Testis (tissue), 2 donors: ENCODE measurements around the gene TNPO2.

ENCODE experiments used
- POLR2A ChIP-seq: fragments of 450-650 bp; IDR thresholded peaks from one replicate; pipeline ENCODE4 v1.6.1; 2017; ENCODE audit warnings: antibody characterized with exemption, mild to moderate bottlenecking, moderate library complexity
- TF ChIP-seq, protein P1 (sequence below), 3 experiments: fragments of 450-650 bp in 2 of 3; fragments of 200-600 bp in 1 of 3; sonication (generic) in 1 of 3; IDR thresholded peaks; one replicate each; pipeline ENCODE4 v1.5.1; 2016 to 2019; ENCODE audit warnings: antibody characterized with exemption in 3 of 3, mild to moderate bottlenecking in 2 of 3, moderate library complexity in 1 of 3

DNA sequence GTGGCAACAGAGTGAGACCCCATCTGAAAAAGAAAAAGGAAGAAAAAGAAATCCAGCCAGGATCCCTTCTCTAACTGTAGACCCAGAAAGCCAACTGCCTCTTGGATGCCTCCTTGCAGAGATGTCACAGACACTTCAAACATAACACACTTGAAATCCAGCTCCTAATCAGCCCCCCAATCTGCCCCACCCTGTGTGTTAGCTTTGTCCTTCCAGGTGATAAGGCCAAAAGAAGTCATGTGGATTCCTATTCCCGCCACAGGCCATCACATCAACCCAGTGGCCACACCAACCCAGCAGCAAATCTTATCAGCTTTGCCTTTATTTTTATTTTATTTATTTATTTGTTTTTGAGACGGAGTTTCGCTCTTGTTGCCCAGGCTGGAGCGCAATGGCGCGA is 36.0 kb upstream of the TNPO2 start:
- TF ChIP-seq, protein P1, sequence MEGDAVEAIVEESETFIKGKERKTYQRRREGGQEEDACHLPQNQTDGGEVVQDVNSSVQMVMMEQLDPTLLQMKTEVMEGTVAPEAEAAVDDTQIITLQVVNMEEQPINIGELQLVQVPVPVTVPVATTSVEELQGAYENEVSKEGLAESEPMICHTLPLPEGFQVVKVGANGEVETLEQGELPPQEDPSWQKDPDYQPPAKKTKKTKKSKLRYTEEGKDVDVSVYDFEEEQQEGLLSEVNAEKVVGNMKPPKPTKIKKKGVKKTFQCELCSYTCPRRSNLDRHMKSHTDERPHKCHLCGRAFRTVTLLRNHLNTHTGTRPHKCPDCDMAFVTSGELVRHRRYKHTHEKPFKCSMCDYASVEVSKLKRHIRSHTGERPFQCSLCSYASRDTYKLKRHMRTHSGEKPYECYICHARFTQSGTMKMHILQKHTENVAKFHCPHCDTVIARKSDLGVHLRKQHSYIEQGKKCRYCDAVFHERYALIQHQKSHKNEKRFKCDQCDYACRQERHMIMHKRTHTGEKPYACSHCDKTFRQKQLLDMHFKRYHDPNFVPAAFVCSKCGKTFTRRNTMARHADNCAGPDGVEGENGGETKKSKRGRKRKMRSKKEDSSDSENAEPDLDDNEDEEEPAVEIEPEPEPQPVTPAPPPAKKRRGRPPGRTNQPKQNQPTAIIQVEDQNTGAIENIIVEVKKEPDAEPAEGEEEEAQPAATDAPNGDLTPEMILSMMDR (IDR thresholded peaks at IDR 0.05) = no peak
- TF ChIP-seq POLR2A = no peak
